GM23338 (cell line): Measurements from ENCODE around the gene TOE1. TPM values are rescaled to one million over a fixed set of nuclear protein-coding genes. Genes with fewer than 3 reads are reported as not detected.
A peak's percentile ranks its signal among the peaks of the same experiment; 100 is the strongest.
"Not testable (repeated sequence)": the region's sequence is repeated elsewhere in the genome, so short reads cannot be mapped to it uniquely, and the experiment has no call there.

Experiments used
- ATAC-seq: fragments of 200-7000 bp; cut with Tn5 transposase; 3 replicates; pipeline ENCODE4 v1.9.1; 2020
- DNase-seq: peaks from one replicate; pipeline ENCODE4 v3.0.0-alpha.2; 2015; ENCODE audit warnings: low spot score
- H2AFZ ChIP-seq: fragments of 200-600 bp; sonication (generic); 2 replicates; pipeline ENCODE4 v1.8.0; 2016; ENCODE audit warnings: antibody characterized with exemption, mild to moderate bottlenecking, moderate library complexity
- H3F3A ChIP-seq: fragments of 200-600 bp; sonication (generic); replicated peaks from 2 replicates; pipeline ENCODE4 v1.8.0; 2017; ENCODE audit warnings: antibody characterized with exemption, mixed run types, low read depth
- H3K27ac ChIP-seq: fragments of 200-600 bp; sonication (generic); 2 replicates; pipeline ENCODE4 v1.6.1; 2016; ENCODE audit warnings: low read depth
- H3K27me3 ChIP-seq: fragments of 200-600 bp; sonication (generic); 2 replicates; pipeline ENCODE4 v1.8.0; 2016; ENCODE audit warnings: mild to moderate bottlenecking, mixed run types, moderate library complexity; ENCODE audit not compliant: insufficient read depth
- H3K36me3 ChIP-seq: fragments of 200-600 bp; sonication (generic); 2 replicates; pipeline ENCODE4 v1.8.0; 2016; ENCODE audit warnings: mild to moderate bottlenecking; ENCODE audit not compliant: insufficient read depth
- H3K4me1 ChIP-seq: fragments of 200-600 bp; sonication (generic); 2 replicates; pipeline ENCODE4 v1.8.0; 2016; ENCODE audit warnings: mild to moderate bottlenecking, moderate library complexity; ENCODE audit not compliant: insufficient read depth
- H3K4me2 ChIP-seq: fragments of 200-600 bp; sonication (generic); 2 replicates; pipeline ENCODE4 v1.7.1; 2017; ENCODE audit warnings: mixed run types
- H3K4me3 ChIP-seq: fragments of 200-600 bp; sonication (generic); 2 replicates; pipeline ENCODE4 v1.6.1; 2016; ENCODE audit warnings: mixed run types
- H3K79me2 ChIP-seq: fragments of 200-600 bp; sonication (generic); replicated peaks from 2 replicates; pipeline ENCODE4 v1.8.0; 2017; ENCODE audit warnings: mild to moderate bottlenecking; ENCODE audit not compliant: insufficient read depth
- H3K9me2 ChIP-seq: fragments of 200-600 bp; sonication (generic); 2 replicates; pipeline ENCODE4 v1.8.0; 2017; ENCODE audit not compliant: insufficient read depth
- H4K20me1 ChIP-seq: fragments of 200-600 bp; sonication (generic); replicated peaks from 2 replicates; pipeline ENCODE4 v1.8.0; 2017; ENCODE audit warnings: mild to moderate bottlenecking; ENCODE audit not compliant: insufficient read depth
- H3K27ac Mint-ChIP-seq: 2 replicates; pipeline ENCODE4 v1.8.0; 2020; ENCODE audit warnings: inconsistent platforms, mild to moderate bottlenecking, moderate library complexity, mixed read lengths
- H3K27me3 Mint-ChIP-seq: 3 replicates; pipeline ENCODE4 v1.8.0; 2022; ENCODE audit warnings: low read depth, mild to moderate bottlenecking, moderate library complexity, mixed read lengths, inconsistent platforms; ENCODE audit not compliant: insufficient read depth, poor library complexity
- H3K36me3 Mint-ChIP-seq: 3 replicates; pipeline ENCODE4 v1.8.0; 2021; ENCODE audit warnings: low read depth, mild to moderate bottlenecking, inconsistent platforms, moderate library complexity, mixed read lengths
- H3K4me1 Mint-ChIP-seq: 3 replicates; pipeline ENCODE4 v1.8.0; 2020; ENCODE audit warnings: mild to moderate bottlenecking, inconsistent platforms, mixed read lengths
- H3K4me3 Mint-ChIP-seq: 3 replicates; pipeline ENCODE4 v1.8.0; 2021; ENCODE audit warnings: moderate library complexity, mild to moderate bottlenecking, inconsistent platforms, mixed read lengths
- H3K9me3 Mint-ChIP-seq: 3 replicates; pipeline ENCODE4 v1.8.0; 2020; ENCODE audit warnings: moderate library complexity, mild to moderate bottlenecking, inconsistent platforms, mixed read lengths
- CTCF ChIP-seq, 2 experiments: fragments of 200-600 bp in 1 of 2; sonication (generic) in 1 of 2; conservative IDR thresholded peaks; 2 replicates each; pipeline versions ENCODE4 v1.5.1 to v1.6.1; 2016 to 2017; ENCODE audit warnings: antibody characterized with exemption in 2 of 2, low read depth in 2 of 2, mild to moderate bottlenecking in 2 of 2, moderate library complexity in 1 of 2
- EZH2 ChIP-seq: fragments of 200-600 bp; sonication (generic); IDR thresholded peaks from one replicate; pipeline ENCODE4 v1.8.0; 2017; ENCODE audit warnings: antibody characterized with exemption, mild to moderate bottlenecking, low read depth; ENCODE audit not compliant: unreplicated experiment
- JUNB ChIP-seq: IDR thresholded peaks from one replicate; pipeline ENCODE4 v1.6.1; 2016; ENCODE audit warnings: antibody characterized with exemption; ENCODE audit not compliant: unreplicated experiment
- ZNF114 ChIP-seq: fragments of 250-450 bp; sonication (Bioruptor Pico); IDR thresholded peaks from 2 replicates; pipeline ENCODE4 v1.5.0; 2020; ENCODE audit warnings: mild to moderate bottlenecking, moderate library complexity
- polyA plus RNA-seq: library from polyadenylated mRNA; unstranded; fragments of >200 nt; fragmentation: Nextera tagmentation; extraction: Ambion mirVana; gene quantifications from 2 replicates; pipeline ENCODE4 v1.2.1, GENCODE V29; 2016
- total RNA-seq: library from RNA; depleted of rRNA; stranded (reverse); fragments of >200 nt; shearing (Covaris generic); gene quantifications from 2 replicates; pipeline ENCODE4 v1.2.3, GENCODE V29; 2014
- TF ChIP-seq, protein P1 (sequence below): fragments of 250-450 bp; sonication (Bioruptor Pico); IDR thresholded peaks from 2 replicates; pipeline ENCODE4 v1.5.0; 2020; ENCODE audit warnings: mild to moderate bottlenecking, moderate library complexity

TOE1 gene
- total and polyA plus RNA-seq, 2 experiments from 2014 or later, result 9.1 to 18.4 TPM

DNA sequence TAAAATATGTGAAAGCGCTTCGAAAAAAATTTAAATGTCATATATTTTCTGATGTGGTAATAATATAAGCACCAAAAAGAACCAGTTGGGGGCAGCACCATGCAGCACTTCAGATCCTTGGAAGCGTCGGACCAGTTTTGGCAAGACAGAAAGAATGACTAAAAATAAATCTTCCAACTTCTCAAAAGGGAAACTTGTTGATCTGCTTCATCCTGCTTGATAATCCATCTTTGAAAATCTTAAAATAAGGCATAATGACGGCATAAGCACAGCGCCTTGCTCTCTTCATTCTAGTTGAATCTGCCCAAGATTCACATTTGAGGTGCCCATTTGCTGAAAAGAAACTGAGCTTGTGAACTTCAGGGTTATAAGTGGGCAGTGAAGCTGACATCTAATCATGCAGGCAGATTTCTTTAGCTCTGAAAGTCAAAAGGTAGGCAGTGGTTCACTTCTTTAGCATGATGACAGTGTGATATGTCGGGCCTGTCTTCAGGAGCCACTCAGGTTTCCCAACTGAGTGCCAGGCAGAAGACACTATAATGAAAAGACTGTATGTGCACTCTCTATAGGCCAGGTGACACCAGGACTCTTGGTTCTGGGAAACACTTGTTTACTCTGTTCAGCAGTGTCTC lies 20.0 kb downstream of the TOE1 start:
- Histone ChIP-seq H3F3A (peaks cover 5% of the 10 kb centered on the region; the same call in 1 of the 2 replicates), H3K79me2 (no peaks in the 10 kb centered on the region), H3K9me2 (no peaks in the 10 kb centered on the region), H4K20me1 (no peaks in the 10 kb centered on the region), H3K27me3 (no peaks in the 10 kb centered on the region), H2AFZ (peak overlapping the region; percentile 4; the same call in 1 of the 2 replicates), H3K4me2 (peak overlapping the region; percentile 66), H3K36me3 (no peaks in the 10 kb centered on the region), H3K4me1 (peaks cover 17% of the 10 kb centered on the region), H3K4me3 (peak overlapping the region; percentile 16; the same call in 1 of the 2 replicates), H3K27ac (peak overlapping the region; percentile 83)
- ATAC-seq (peak; percentile 56), DNase-seq (peak; percentile 77)
- Mint-ChIP-seq H3K4me1 (peaks cover 26% of the 10 kb centered on the region), H3K4me3 (peak overlapping the region; percentile 47; the same call in 2 of the 3 replicates), H3K27me3 (no peaks in the 10 kb centered on the region), H3K27ac (peak overlapping the region; percentile 49), H3K36me3 (no peaks in the 10 kb centered on the region), H3K9me3 (no peaks in the 10 kb centered on the region)
- TF ChIP-seq JUNB (no peak), ZNF114 (no peak), EZH2 (no peak), CTCF (conservative IDR thresholded peaks at IDR 0.05; ENCODE audit: low read depth in 2 of 2) (peak; percentile 77 to 85)
- TF ChIP-seq, protein P1, sequence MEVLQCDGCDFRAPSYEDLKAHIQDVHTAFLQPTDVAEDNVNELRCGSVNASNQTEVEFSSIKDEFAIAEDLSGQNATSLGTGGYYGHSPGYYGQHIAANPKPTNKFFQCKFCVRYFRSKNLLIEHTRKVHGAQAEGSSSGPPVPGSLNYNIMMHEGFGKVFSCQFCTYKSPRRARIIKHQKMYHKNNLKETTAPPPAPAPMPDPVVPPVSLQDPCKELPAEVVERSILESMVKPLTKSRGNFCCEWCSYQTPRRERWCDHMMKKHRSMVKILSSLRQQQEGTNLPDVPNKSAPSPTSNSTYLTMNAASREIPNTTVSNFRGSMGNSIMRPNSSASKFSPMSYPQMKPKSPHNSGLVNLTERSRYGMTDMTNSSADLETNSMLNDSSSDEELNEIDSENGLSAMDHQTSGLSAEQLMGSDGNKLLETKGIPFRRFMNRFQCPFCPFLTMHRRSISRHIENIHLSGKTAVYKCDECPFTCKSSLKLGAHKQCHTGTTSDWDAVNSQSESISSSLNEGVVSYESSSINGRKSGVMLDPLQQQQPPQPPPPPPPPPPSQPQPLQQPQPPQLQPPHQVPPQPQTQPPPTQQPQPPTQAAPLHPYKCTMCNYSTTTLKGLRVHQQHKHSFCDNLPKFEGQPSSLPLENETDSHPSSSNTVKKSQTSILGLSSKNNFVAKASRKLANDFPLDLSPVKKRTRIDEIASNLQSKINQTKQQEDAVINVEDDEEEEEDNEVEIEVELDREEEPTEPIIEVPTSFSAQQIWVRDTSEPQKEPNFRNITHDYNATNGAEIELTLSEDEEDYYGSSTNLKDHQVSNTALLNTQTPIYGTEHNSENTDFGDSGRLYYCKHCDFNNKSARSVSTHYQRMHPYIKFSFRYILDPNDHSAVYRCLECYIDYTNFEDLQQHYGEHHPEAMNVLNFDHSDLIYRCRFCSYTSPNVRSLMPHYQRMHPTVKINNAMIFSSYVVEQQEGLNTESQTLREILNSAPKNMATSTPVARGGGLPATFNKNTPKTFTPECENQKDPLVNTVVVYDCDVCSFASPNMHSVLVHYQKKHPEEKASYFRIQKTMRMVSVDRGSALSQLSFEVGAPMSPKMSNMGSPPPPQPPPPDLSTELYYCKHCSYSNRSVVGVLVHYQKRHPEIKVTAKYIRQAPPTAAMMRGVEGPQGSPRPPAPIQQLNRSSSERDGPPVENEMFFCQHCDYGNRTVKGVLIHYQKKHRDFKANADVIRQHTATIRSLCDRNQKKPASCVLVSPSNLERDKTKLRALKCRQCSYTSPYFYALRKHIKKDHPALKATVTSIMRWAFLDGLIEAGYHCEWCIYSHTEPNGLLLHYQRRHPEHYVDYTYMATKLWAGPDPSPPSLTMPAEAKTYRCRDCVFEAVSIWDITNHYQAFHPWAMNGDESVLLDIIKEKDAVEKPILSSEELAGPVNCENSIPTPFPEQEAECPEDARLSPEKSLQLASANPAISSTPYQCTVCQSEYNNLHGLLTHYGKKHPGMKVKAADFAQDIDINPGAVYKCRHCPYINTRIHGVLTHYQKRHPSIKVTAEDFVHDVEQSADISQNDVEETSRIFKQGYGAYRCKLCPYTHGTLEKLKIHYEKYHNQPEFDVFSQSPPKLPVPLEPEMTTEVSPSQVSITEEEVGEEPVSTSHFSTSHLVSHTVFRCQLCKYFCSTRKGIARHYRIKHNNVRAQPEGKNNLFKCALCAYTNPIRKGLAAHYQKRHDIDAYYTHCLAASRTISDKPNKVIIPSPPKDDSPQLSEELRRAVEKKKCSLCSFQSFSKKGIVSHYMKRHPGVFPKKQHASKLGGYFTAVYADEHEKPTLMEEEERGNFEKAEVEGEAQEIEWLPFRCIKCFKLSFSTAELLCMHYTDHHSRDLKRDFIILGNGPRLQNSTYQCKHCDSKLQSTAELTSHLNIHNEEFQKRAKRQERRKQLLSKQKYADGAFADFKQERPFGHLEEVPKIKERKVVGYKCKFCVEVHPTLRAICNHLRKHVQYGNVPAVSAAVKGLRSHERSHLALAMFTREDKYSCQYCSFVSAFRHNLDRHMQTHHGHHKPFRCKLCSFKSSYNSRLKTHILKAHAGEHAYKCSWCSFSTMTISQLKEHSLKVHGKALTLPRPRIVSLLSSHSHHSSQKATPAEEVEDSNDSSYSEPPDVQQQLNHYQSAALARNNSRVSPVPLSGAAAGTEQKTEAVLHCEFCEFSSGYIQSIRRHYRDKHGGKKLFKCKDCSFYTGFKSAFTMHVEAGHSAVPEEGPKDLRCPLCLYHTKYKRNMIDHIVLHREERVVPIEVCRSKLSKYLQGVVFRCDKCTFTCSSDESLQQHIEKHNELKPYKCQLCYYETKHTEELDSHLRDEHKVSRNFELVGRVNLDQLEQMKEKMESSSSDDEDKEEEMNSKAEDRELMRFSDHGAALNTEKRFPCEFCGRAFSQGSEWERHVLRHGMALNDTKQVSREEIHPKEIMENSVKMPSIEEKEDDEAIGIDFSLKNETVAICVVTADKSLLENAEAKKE, result no peak

- not testable (repeated sequence) for H3K9me2 ChIP-seq, H2AFZ ChIP-seq, H3K36me3 ChIP-seq, H3F3A ChIP-seq, H3K27me3 Mint-ChIP-seq, H4K20me1 ChIP-seq, H3K9me3 Mint-ChIP-seq, H3K79me2 ChIP-seq, H3K27me3 ChIP-seq, H3K36me3 Mint-ChIP-seq
- Histone ChIP-seq H3K4me1 (peaks cover 17% of the 10 kb centered on the region), H3K27ac (peak overlapping the region; percentile 83), H3K4me3 (peak overlapping the region; percentile 16; the same call in 1 of the 2 replicates), H3K4me2 (peak overlapping the region; percentile 66)
- Mint-ChIP-seq H3K4me1 (peaks cover 24% of the 10 kb centered on the region), H3K4me3 (peak overlapping the region; percentile 47; the same call in 2 of the 3 replicates), H3K27ac (peak overlapping the region; percentile 49)
- ATAC-seq (peak; percentile 84), DNase-seq (peak; percentile 75)
Observed at GRCh38 chr1:45360981-45361380, 21.0 kb downstream of the TOE1 start.
